Astrocyte of the spinal cord (primary cell): ENCODE measurements around the gene CDK14.
"Not testable (repeated sequence)": the region's sequence is repeated elsewhere in the genome, so short reads cannot be mapped to it uniquely, and the experiment has no call there.

Experiments used
- DNase-seq: peaks from one replicate; pipeline ENCODE4 v3.0.0; 2011; ENCODE audit warnings: low read depth, low spot score
- H3K4me3 ChIP-seq: 2 replicates; pipeline ENCODE4 v1.5.1; 2011; ENCODE audit warnings: low read depth, mild to moderate bottlenecking, low read length, moderate library complexity
- in situ Hi-C: cut with HindIII; loops from 2 replicates; pipeline ENCODE4 v1.10.0; 2017; ENCODE audit warnings: low sequenced_read_pairs
- TF ChIP-seq, protein P1 (sequence below): IDR thresholded peaks from 2 replicates; pipeline ENCODE4 v1.5.1; 2012; ENCODE audit warnings: low read depth, mild to moderate bottlenecking, low read length, inconsistent platforms

CDK14 gene

DNA sequence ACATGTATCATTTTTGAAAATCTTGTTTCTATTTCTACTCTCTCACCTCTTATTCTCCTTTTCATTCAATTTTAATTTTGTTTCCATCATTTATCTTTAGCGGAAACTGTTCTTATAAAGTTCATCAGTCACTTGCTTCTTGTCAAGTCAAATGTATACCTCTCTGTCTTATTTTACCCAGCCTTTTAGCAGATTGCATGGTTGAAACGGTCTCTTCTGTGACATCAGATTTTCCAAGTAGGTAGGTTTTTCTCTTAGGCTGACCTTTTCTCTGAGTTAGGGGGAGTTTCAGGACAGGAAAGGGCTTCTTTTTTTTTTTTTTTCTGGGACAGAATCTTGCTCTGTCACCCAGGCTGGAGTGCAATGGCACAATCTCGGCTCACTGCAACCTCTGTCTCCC lies 195.5 kb downstream of the CDK14 start:
- no peak overlapping the region for H3K4me3 ChIP-seq
- in situ Hi-C loops = no loop called here
- TF ChIP-seq, protein P1, sequence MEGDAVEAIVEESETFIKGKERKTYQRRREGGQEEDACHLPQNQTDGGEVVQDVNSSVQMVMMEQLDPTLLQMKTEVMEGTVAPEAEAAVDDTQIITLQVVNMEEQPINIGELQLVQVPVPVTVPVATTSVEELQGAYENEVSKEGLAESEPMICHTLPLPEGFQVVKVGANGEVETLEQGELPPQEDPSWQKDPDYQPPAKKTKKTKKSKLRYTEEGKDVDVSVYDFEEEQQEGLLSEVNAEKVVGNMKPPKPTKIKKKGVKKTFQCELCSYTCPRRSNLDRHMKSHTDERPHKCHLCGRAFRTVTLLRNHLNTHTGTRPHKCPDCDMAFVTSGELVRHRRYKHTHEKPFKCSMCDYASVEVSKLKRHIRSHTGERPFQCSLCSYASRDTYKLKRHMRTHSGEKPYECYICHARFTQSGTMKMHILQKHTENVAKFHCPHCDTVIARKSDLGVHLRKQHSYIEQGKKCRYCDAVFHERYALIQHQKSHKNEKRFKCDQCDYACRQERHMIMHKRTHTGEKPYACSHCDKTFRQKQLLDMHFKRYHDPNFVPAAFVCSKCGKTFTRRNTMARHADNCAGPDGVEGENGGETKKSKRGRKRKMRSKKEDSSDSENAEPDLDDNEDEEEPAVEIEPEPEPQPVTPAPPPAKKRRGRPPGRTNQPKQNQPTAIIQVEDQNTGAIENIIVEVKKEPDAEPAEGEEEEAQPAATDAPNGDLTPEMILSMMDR = no peak
- DNase-seq = no peak

DNA sequence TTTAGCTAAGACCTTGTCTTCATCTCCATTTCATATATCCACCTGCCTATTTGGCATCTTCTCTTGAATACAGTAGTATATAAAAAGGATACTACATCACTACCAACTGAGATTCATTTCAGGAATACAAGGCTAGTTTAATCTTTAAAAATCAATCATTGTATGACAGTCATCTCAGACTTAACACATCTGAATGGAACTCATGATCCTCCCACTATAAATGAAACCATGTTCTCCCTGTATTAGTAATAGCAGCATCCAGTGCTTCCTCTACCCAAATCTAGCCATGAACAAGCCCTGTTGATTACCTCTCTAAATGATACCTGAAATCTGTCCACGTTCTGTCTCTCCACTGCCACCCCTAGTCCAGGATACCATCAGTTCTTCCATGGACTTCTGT lies 196.2 kb downstream of the CDK14 start:
- DNase-seq = no peak
- in situ Hi-C loops = no loop called here
- TF ChIP-seq, protein P1 = no peak
- no peak overlapping the region for H3K4me3 ChIP-seq

DNA sequence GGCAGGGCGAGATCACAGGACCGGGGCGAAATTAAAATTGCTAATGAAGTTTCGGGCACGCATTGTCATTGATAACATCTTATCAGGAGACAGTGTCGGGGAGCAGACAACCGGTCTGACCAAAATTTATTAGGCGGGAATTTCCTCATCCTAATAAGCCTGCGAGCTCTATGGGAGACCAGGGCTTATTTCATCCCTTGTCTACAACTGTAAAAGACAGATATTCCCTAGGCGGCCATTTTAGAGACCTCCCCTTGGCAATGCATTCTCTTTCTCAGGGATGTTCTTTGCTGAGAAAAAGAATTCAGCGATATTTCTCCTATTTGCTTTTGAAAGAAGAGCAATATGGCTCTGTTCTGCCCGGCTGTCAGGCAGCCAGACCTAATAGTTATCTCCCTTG lies 198.1 kb downstream of the CDK14 start:
- DNase-seq, in situ Hi-C loops, H3K4me3 ChIP-seq: not testable (repeated sequence)

DNA sequence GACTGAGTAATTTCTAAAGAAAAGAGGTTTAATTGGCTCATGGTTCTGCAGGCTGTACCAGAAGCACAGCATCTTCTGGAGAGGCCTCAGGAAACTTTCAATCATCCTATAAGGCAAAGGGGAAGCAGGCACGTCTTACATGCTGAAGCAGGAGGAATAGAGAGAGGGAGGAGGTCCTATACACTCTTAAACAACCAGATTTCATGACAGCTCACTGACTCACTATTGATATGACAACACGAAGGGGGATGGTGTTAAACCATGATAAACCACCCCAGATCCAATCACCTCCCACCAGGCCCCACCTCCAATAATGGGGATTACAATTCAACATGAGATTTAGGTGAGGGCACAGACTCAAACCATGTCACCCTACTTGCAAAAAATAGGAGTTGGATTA lies 201.5 kb downstream of the CDK14 start:
- no peak for DNase-seq
- no peak overlapping the region for H3K4me3 ChIP-seq
- TF ChIP-seq, protein P1 = no peak
- in situ Hi-C loops = no loop called here

DNA sequence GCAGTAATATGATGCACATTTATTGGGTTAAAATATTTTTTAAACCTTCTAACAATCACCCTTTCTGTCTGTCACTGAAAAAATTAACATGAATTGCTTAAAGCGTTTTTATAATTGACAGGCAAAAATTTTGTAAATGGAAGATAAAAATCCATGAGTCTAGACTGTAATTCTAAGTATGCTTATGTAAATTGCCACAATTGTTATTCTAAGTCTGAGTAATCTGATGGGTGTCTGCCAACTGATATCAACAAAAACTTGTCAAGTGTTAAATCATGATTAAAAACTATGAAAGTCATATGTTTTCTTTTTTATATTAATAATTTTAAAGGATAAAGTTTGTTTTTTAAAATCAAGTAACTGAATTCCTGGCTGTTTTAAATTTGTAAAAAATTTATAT lies 208.2 kb downstream of the CDK14 start:
- TF ChIP-seq, protein P1 = no peak
- in situ Hi-C loops = no loop called here
- no peak for DNase-seq
- no peak overlapping the region for H3K4me3 ChIP-seq

DNA sequence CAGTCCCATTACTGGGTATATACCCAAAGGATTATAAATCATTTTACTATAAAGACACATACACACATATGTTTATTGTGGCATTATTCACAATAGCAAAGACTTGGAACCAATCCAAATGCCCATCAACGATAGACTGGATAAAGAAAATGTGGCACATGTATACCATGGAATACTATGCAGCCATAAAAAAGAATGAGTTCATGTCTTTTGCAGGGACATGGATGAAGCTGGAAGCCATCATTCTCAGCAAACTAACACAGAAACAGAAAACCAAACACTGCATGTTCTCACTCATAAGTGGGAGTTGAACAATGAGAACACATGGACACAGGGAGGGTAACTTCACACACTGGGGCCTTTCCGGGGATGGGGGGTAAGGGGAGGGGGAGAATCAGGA lies 219.4 kb downstream of the CDK14 start:
- DNase-seq, in situ Hi-C loops, H3K4me3 ChIP-seq: not testable (repeated sequence)

DNA sequence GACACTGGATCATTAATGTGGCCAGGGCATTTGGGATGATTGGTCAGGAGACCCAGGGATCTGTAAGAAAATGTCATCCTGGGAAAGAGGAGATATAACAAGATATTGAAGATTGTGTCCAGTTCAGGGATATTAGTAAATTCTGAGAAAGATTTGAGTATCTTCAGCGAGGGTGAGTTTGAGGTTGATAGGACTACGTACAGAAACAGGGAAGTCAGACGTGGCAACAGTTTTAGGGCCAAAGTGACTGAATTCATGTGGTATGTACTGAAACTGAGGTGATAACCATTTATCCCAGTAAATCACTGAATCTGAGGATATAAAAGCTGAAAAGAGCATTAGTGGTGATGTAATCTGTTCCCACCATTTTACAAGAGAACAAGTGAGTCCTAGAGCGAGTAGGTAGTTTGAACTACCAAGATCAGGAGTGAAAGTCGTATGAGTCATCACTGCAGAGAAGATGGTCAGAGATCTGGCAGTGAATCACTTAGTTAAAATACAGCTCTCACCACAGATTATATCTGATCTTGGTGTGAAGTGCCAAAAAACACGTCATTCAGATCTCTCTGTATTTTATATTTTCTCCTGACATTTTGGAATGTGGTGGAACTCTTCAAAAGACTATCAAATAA lies 220.5 kb downstream of the CDK14 start:
- TF ChIP-seq, protein P1 = no peak
- no peak overlapping the region for H3K4me3 ChIP-seq
- in situ Hi-C loops = no loop called here
- DNase-seq = peak; percentile 98

DNA sequence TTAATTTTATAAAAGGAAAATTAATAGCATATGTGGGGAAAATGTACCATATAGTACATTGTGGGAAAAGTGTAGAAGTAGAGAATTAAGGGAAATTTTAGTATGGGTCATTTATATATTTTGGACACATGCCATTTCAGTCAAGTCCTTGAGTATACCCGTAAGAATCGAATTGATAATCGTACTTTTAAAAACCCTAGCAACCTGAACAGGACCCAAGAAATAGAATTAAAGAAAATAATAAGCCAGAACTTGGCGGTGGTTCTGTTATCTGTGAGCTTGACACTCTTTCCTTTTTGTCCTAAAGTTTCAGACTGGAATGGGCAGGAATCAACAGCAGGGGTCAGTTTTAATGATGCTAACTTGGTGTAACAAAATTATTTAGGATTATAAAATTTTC lies 221.0 kb downstream of the CDK14 start:
- in situ Hi-C loops = no loop called here
- TF ChIP-seq, protein P1 = no peak
- no peak for DNase-seq

More for the DNA sequence above, 221.0 kb downstream of the CDK14 start:
- no peak overlapping the region for H3K4me3 ChIP-seq
